Natural killer cell (primary cell): ENCODE data around the gene SELENOO. TPM values are rescaled to one million over a fixed set of nuclear protein-coding genes. Genes with fewer than 3 reads are reported as not detected.

Experiments
- ATAC-seq, 3 donors: fragments of 150-1000 bp in 2 of 3; fragments of 200-7000 bp in 1 of 3; cut with Tn5 transposase; 1 replicate in 1 of 3; 2 replicates in 2 of 3; pipeline ENCODE4 v1.10.0; 2021; ENCODE audit warnings: mild to moderate bottlenecking in 2 of 3, moderate library complexity in 2 of 3
- DNase-seq, 2 donors: peaks; one replicate each; pipeline versions ENCODE4 v3.0.0 to v3.0.0-alpha.2; 2013 to 2021; ENCODE audit warnings: mixed read lengths in 1 of 2
- H3K27ac ChIP-seq: one replicate; pipeline ENCODE4 v1.5.1; 2013; ENCODE audit warnings: mild to moderate bottlenecking, low read length
- H3K27me3 ChIP-seq: one replicate; pipeline ENCODE4 v1.6.1; 2013; ENCODE audit warnings: low read length; ENCODE audit not compliant: control insufficient read depth, insufficient read depth
- H3K36me3 ChIP-seq: one replicate; pipeline ENCODE4 v1.6.1; 2013; ENCODE audit warnings: low read length; ENCODE audit not compliant: control insufficient read depth, insufficient read depth
- H3K4me1 ChIP-seq: one replicate; pipeline ENCODE4 v1.6.1; 2013; ENCODE audit warnings: low read length; ENCODE audit not compliant: control insufficient read depth, insufficient read depth
- H3K4me3 ChIP-seq: one replicate; pipeline ENCODE4 v1.5.1; 2013; ENCODE audit warnings: low read length
- H3K9me3 ChIP-seq: one replicate; pipeline ENCODE4 v1.6.1; 2013; ENCODE audit warnings: low read length; ENCODE audit not compliant: control insufficient read depth, insufficient read depth
- H3K27ac Mint-ChIP-seq, 2 donors: one replicate each; pipeline ENCODE4 v1.8.0; 2022; ENCODE audit warnings: mild to moderate bottlenecking in 2 of 2, mixed read lengths in 2 of 2, moderate library complexity in 1 of 2
- H3K27me3 Mint-ChIP-seq, 2 donors: one replicate each; pipeline ENCODE4 v1.8.0; 2022; ENCODE audit warnings: low read depth in 2 of 2, mixed read lengths in 2 of 2
- H3K36me3 Mint-ChIP-seq: one replicate; pipeline ENCODE4 v1.8.0; 2022; ENCODE audit warnings: mixed read lengths
- H3K4me1 Mint-ChIP-seq, 2 donors: one replicate each; pipeline ENCODE4 v1.8.0; 2022; ENCODE audit warnings: mixed read lengths in 2 of 2
- H3K4me3 Mint-ChIP-seq: one replicate; pipeline ENCODE4 v1.8.0; 2022; ENCODE audit warnings: mild to moderate bottlenecking, moderate library complexity, mixed read lengths
- H3K9me3 Mint-ChIP-seq, 2 donors: one replicate each; pipeline ENCODE4 v1.8.0; 2022; ENCODE audit warnings: mixed read lengths in 2 of 2
- whole genome bisulfite sequencing: methylation state at CpG from one replicate; pipeline ENCODE4 v1.1.7; 2013; ENCODE audit warnings: missing lambda C conversion rate; ENCODE audit not compliant: insufficient coverage; 5-methylcytosine and 5-hydroxymethylcytosine counted together
- intact Hi-C: fragments of 100-400 bp; cut with micrococcal nuclease; formaldehyde crosslinking; loops from one replicate; pipeline ENCODE4 v1.14.2; 2022
- total RNA-seq, 4 donors: library from RNA; stranded (reverse); fragments of 120-200 nt in 1 of 4; gene quantifications; one replicate each; pipeline versions ENCODE4 v1.2.3 to v1.2.4, GENCODE V29; 2013 to 2022
- TF ChIP-seq, protein P1 (sequence below): fragments of 200-600 bp; IDR thresholded peaks from one replicate; pipeline ENCODE4 v1.8.0; 2022; ENCODE audit warnings: antibody characterized with exemption

Gene SELENOO
- total RNA-seq, 3 donors from 2014 or later (not counting 1 experiment from before 2014, with no cell fraction given), result 37.3 to 45.2 (median 37.6) TPM

DNA sequence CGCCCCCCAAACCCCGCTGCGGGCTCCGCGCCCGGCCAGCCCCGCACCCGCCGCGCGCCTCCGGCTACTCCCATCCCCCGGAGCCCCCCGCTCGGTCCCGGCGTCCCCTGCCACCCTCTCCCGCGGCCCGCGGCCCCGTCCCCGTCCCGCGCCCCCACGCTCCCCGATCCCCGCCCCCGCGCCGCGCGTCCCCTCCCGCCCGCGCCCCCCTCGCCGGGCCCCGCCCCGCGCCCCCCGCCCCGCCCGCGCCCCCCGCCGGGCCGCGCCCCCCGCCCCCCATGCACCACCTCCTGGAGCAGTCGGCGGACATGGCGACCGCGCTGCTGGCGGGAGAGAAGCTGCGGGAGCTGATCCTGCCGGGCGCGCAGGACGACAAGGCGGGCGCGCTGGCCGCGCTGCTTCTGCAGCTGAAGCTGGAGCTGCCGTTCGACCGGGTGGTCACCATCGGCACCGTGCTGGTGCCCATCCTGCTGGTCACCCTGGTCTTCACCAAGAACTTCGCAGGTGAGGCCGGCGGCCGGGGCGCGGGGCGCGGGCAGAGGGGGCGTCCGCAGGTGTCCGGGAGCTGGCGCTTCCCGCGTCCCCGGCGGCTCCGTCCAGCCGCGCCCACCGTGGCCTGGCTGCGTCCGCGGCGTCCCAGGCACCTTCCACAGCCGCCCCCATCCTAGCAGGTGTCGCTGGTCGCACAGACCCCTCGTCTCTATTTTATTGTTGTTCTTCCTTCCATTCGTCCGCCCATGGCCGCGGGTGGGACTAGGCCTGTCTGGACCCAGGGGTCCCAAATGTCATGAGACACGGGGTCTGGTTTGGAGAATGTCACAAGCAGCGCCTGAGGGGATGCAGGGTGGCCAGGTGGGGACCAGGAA lies 30.1 kb upstream of the SELENOO start, which contains the start of gene PANX2:
Gene PANX2, plus strand, starts transcription at position 279 of the 866 bp plus-strand sequence. Its CDS starts 0 bp downstream, at position 279.
- Mint-ChIP-seq H3K27me3 (peaks cover 25 to 33% of the 10 kb centered on the region in 2 donors), H3K27ac (peak within 1 kb of the TSS in 1 of 2 donors; percentile 84), H3K9me3 (no peaks in the 10 kb centered on the region), H3K36me3 (no peaks in the 10 kb centered on the region), H3K4me3 (peak within 1 kb of the TSS; percentile 81), H3K4me1 (peaks cover 0 to 14% of the 10 kb centered on the region in 2 donors)
- DNase-seq (no peak), ATAC-seq (peak in 2 of 3 donors; percentile 10 to 18)
- Histone ChIP-seq H3K36me3 (no peaks in the 10 kb centered on the region), H3K4me1 (peaks cover 5% of the 10 kb centered on the region), H3K27ac (no peak within 1 kb of the TSS), H3K4me3 (no peak within 1 kb of the TSS), H3K27me3 (peaks cover 19% of the 10 kb centered on the region), H3K9me3 (no peaks in the 10 kb centered on the region)
- WGBS, result 19% methylated on average over 96 of the region's 105 CpGs
- intact Hi-C loops, result no loop called here
- TF ChIP-seq, protein P1, sequence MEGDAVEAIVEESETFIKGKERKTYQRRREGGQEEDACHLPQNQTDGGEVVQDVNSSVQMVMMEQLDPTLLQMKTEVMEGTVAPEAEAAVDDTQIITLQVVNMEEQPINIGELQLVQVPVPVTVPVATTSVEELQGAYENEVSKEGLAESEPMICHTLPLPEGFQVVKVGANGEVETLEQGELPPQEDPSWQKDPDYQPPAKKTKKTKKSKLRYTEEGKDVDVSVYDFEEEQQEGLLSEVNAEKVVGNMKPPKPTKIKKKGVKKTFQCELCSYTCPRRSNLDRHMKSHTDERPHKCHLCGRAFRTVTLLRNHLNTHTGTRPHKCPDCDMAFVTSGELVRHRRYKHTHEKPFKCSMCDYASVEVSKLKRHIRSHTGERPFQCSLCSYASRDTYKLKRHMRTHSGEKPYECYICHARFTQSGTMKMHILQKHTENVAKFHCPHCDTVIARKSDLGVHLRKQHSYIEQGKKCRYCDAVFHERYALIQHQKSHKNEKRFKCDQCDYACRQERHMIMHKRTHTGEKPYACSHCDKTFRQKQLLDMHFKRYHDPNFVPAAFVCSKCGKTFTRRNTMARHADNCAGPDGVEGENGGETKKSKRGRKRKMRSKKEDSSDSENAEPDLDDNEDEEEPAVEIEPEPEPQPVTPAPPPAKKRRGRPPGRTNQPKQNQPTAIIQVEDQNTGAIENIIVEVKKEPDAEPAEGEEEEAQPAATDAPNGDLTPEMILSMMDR, result no peak

DNA sequence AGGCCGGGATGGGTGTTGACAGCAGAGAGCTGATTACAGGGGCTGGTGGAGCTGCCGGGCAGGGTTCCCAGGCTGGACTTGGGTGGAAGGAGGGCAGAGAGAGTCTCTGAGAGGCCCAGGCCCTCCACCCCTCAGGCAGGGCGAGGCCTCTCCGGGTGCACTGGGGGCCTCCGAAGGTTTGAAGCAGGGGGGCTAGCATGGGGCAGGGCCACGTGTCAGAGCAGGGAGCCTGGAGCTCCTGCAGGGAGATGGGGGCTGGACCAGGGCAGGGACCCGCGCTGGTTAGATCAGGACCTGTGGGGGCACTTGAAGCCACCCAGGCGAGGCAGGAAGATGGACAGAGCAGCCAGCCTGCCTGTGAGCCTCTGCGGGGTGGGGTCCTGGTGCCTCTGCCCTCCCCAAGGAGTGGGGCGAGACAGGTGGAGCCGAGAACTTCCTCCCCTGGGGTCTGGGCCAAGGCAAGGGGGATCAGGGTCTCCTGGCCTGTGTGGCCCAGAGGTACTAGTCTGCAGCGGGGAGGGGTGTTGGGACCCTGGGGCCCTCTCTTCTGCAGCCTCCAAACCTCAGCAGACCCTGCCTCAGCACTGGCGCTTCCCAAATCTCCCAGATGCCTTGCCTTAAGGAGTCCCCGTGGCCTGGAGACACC lies 29.4 kb upstream of the SELENOO start:
- WGBS, result 87% methylated on average over 15 of the region's 15 CpGs
- ATAC-seq, result no peak
- Histone ChIP-seq H3K4me1 (peaks cover 5% of the 10 kb centered on the region), H3K27ac (no peak overlapping the region), H3K9me3 (no peaks in the 10 kb centered on the region), H3K27me3 (peaks cover 19% of the 10 kb centered on the region), H3K4me3 (no peak overlapping the region), H3K36me3 (no peaks in the 10 kb centered on the region)
- TF ChIP-seq, protein P1, result no peak
- Mint-ChIP-seq H3K9me3 (no peaks in the 10 kb centered on the region), H3K4me3 (peak overlapping the region; percentile 81), H3K27me3 (peaks cover 25 to 33% of the 10 kb centered on the region in 2 donors), H3K27ac (peak overlapping the region in 1 of 2 donors; percentile 63), H3K36me3 (no peaks in the 10 kb centered on the region), H3K4me1 (peaks cover 0 to 14% of the 10 kb centered on the region in 2 donors)
- intact Hi-C loops, result no loop called here
- DNase-seq, result no peak

DNA sequence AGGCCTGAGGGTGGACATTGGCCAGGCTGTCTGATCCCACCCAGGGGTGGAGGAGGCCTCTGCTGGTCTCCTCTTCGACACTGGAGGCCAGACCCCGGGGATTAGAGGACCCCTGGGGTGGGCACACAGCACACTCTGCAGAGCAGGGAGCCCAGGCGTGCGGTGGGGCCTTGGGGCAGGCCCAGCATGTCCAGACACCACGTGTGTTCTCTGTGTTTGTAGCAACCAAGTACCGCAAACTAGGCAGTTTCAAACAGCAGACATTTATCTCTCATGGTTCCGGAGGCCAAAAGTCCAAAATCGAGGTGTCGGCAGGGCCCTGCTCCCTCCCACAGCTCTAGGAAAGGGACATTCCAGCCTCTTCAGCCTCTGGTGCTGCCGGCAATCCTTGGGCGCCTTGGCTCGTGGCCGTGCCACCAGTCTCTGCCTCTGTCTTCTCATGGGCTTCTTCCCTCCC lies 28.8 kb upstream of the SELENOO start:
- Mint-ChIP-seq H3K4me3 (peak overlapping the region; percentile 63), H3K36me3 (no peaks in the 10 kb centered on the region), H3K27ac (no peak overlapping the region), H3K4me1 (peaks cover 0 to 14% of the 10 kb centered on the region in 2 donors), H3K9me3 (no peaks in the 10 kb centered on the region), H3K27me3 (peaks cover 25 to 33% of the 10 kb centered on the region in 2 donors)
- Histone ChIP-seq H3K4me1 (peaks cover 5% of the 10 kb centered on the region), H3K36me3 (no peaks in the 10 kb centered on the region), H3K4me3 (no peak overlapping the region), H3K27me3 (peaks cover 19% of the 10 kb centered on the region), H3K9me3 (no peaks in the 10 kb centered on the region), H3K27ac (no peak overlapping the region)
- WGBS, result 85% methylated on average over 13 of the region's 13 CpGs
- no peak for ATAC-seq
- TF ChIP-seq, protein P1, result no peak
- DNase-seq, result no peak
- intact Hi-C loops, result no loop called here
